Astrocyte of the cerebellum (primary cell): ENCODE measurements around the gene TFAP2C.

Experiments
- DNase-seq: peaks from one replicate; pipeline ENCODE4 v3.0.0-alpha.2; 2011; ENCODE audit warnings: low read depth
- H3K4me3 ChIP-seq: 2 replicates; pipeline ENCODE4 v1.5.1; 2011; ENCODE audit warnings: mild to moderate bottlenecking, low read depth, low read length, moderate library complexity
- CTCF ChIP-seq: IDR thresholded peaks from 2 replicates; pipeline ENCODE4 v1.5.1; 2012; ENCODE audit warnings: low read length, low read depth, moderate library complexity, mild to moderate bottlenecking; ENCODE audit errors: missing control alignments
- in situ Hi-C: cut with HindIII; loops from 2 replicates; pipeline ENCODE4 v1.10.0; 2017; ENCODE audit warnings: low sequenced_read_pairs

The TFAP2C gene

GRCh38 chr20:56628873-56629463 is at the start of gene TFAP2C:
Gene TFAP2C, plus strand, starts transcription at chr20:56629306. Its CDS starts 239 bp downstream, at chr20:56629545.
- H3K4me3 ChIP-seq: peak within 1 kb of the TSS; percentile 83
- in situ Hi-C loops: no loop called here
- DNase-seq: no peak
- no peak for TF ChIP-seq CTCF

GRCh38 chr20:56580226-56580625 is 48.9 kb upstream of the TFAP2C start:
- no peak for TF ChIP-seq CTCF
- no peak for DNase-seq
- in situ Hi-C loops: no loop called here

GRCh38 chr20:56581701-56582100 is 47.4 kb upstream of the TFAP2C start:
- in situ Hi-C loops: no loop called here
- DNase-seq: no peak
- TF ChIP-seq CTCF: no peak
- H3K4me3 ChIP-seq: no peak overlapping the region

More at GRCh38 chr20:56580226-56580625, 48.9 kb upstream of the TFAP2C start:
- H3K4me3 ChIP-seq: no peak overlapping the region

GRCh38 chr20:56582542-56582941 is 46.6 kb upstream of the TFAP2C start:
- in situ Hi-C loops: no loop called here
- TF ChIP-seq CTCF: no peak
- H3K4me3 ChIP-seq: no peak overlapping the region
- no peak for DNase-seq

GRCh38 chr20:56584916-56585315 is 44.2 kb upstream of the TFAP2C start:
- H3K4me3 ChIP-seq: no peak overlapping the region
- DNase-seq: no peak
- in situ Hi-C loops: no loop called here
- TF ChIP-seq CTCF: no peak

GRCh38 chr20:56587307-56588041 is 41.6 kb upstream of the TFAP2C start:
- no peak for TF ChIP-seq CTCF
- no peak for DNase-seq
- in situ Hi-C loops: no loop called here
- no peak overlapping the region for H3K4me3 ChIP-seq
